SKM-1 treated with dmso at 0.1 percent for 144 hours (cell line): ENCODE results near the gene GALNT1.

Source experiments
- DNase-seq: peaks from one replicate; lab custom pipeline; 2025; ENCODE audit not compliant: unreplicated experiment; lab: John Stamatoyannopoulos, UW

GALNT1 gene

DNA sequence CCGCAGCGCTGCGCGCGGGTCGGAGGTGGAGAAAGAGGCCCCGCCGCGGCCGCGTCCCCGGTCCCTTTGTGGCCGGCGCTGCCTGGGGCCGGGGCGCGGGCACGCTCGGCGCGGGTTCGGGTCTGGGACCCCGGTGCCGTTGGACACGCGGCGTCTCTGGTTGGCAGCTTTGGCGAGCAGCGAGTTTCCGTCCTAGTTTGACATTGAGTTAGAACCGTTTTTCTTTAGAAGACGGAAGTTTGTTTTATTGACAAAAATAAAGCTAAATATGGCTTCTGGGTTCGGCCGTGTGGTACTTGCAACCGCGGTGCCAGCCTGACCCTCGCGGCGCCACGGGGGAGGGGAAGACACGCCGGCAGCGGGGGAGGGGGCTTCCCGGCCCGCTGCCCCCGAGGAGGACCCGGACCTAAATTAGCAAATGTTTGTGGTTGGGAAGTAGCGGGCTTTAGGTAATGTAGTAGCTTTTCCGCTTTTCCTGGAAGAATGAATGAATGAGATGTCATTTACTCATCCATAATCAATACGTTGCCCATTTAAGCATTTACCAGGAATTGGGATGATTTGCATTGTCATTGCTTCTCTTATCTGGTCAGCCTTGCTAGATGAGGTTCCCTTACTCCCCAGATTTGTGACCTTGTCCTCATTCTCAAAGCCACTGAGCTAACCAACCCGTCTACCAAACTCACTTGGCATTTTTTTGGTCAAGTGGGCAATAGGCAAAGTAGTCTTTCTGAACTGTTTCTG is 530 bp downstream of the GALNT1 start:
- peak; percentile 16 for DNase-seq

- no peak for DNase-seq
These were observed 1.5 kb downstream of the GALNT1 start for GRCh38 chr18:35582899-35583558.

GRCh38 chr18:35584735-35585134 is 3.2 kb downstream of the GALNT1 start:
- no peak for DNase-seq

DNA sequence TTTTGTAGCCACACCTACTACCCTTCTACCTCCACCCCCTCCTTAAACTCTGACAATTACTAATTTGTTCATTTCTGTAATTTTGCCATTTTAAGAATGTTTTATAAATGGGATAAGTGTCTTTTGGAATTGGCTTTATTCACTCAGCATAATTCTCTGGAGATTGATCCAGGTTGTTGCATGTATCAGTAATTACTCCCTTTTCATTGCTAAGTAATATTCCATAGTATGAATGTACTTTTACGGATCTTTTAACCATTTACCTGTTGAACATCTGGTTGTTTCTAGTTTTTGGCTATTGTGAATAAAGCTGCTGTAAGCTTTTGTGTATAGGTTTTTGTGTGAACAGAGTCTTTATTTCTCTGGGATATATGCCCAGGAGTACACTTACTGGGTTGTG is 4.1 kb downstream of the GALNT1 start:
- no peak for DNase-seq

DNA sequence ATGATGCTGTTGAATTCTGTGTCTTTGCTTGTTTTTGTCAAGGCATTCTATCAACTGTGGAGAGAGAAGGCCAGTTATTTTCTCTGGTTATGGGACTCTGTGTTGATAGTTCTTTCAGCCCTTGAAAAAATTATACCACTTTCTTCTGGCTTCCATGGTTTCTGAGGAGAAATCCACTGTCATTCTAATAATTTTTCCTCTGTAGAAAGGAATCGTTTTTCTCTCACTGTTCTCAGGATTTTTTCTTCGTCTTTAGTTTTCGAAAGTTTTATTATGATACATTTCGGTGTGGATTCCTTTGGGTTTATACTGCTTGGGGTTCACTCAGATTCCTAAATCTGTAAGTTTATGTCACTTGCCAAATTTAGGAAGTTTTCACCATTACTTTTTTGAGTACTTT is 6.6 kb downstream of the GALNT1 start:
- no peak for DNase-seq

GRCh38 chr18:35588995-35589394 is 7.5 kb downstream of the GALNT1 start:
- DNase-seq, result no peak

DNA sequence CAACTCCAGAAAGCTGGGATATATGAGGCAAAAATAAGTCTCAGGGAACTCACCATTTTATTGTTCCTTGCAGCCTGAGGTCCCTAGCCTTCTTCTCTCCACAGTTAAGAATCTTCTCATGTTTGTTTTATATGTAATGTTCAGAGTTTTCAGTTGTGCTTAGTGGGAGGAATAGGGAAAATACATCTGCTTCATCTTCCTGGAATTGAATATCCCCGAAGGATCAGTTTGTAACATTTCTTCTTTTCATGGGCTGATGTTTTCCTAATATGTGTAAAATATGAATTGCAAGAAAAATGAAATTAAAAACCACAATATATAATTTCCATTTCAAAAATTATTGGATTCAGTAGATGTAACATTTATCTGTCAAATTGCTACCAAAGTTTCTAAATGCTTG is 8.0 kb downstream of the GALNT1 start:
- no peak for DNase-seq

- DNase-seq, result no peak
These were observed 9.4 kb downstream of the GALNT1 start for GRCh38 chr18:35590935-35591334.

DNA sequence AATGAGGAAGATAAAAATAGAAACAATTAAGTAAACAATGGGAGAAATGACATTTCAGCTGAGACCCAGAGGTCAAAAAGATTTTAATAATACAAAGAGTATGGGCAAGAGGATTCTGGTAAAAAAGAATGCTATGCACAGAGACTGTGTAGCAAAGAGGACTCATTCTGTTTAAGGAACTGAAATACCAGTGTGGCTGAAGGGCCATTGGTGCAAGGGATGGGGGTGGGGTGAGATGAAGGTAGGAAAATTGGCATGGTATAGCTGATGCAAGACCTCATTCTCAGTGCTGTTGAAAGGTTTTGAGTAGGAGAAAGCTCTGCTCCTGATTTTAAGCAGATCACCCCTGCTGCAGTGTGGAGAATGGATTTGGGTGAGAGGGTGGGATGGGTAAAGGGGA is 10.8 kb downstream of the GALNT1 start:
- peak; percentile 73 for DNase-seq

- no peak for DNase-seq
These were observed 12.3 kb downstream of the GALNT1 start for GRCh38 chr18:35593859-35594258.

DNA sequence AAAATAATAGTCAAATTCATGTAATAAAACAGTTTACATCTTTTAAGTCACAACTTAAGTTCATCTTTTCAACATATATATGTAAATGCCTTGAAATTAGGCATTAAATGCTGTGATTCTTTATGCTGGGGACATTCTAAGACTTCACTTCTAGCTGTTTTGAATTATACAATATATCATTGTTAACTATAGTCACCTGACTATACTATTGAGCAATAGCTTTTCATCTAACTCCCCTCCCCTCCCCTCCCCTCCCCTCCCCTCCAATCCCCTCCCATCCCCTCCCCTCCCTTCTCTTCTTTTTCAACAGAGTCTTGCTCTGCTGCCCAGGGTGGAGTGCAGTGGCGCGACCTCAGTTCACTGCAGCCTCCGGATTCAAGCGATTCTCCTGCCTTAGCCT is 16.2 kb downstream of the GALNT1 start:
- DNase-seq, result no peak

DNA sequence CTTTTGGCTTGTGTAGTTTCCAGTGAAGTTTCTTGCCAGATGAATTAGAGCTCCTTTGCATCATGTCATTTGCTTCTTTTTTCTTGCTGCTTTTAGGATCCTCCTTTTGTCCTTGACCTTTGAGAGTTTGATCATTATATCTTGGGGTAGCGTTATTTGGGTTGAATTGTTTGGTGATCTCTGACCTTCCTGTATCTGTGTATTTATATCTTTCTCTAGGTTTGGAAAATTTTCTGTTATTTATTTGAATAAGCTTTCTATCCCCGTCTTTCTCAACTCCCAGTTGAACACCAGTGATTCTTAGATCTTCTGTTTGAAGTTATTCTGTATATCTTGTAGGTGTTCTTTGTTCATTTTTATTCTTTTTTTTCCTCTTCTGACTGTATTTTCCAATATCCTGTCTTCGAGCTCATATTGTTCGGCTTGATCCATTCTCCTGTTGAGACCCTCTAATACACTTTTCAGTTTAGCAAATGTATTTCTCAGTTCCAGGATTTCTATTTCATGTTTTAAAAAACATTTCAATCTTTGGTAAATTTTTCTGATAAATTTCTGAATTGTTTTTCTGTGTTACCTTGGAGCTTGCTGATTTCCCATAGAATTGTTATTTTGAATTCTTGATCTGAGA is 20.8 kb downstream of the GALNT1 start:
- DNase-seq, result no peak

DNA sequence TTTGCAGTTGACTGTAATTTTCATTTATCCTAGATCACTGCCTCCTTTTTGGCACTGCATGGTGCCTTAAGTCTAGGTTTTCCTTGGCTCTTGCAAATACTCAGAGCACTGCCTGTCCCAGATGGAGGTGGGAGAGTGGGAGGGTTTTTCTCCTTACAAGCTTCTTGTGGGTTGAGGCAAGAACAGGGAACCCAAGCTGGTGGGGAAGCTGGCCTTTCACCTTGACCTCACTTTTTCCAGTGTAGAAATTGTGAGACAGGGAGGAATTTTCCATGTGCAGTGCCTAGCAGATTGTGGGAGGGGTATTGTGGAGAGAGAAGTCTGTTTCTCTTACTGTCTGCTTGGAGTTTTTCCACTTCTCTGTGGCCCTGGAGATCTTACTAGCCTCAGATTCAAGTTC is 21.5 kb downstream of the GALNT1 start:
- DNase-seq, result no peak

DNA sequence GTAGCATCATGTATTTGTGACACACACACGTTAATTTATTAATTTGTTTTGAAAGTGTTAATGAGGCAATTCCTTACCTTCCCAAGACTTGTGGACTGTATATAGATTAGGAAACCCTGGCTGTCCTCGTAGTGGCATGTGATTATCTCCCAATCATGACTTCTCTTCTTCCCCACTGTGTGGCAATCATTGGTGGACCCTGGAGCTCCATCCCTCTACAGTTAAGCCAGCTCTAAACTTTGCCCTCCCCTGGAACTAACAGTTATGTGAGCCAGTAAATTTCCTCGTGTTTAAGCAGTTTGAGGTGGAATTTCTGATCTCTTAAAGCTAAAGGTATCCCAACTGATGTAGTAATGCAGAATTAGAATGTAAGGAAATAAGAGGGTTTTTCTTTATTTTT is 22.0 kb downstream of the GALNT1 start:
- DNase-seq, result no peak

GRCh38 chr18:35604369-35604768 is 22.8 kb downstream of the GALNT1 start:
- DNase-seq, result no peak

DNA sequence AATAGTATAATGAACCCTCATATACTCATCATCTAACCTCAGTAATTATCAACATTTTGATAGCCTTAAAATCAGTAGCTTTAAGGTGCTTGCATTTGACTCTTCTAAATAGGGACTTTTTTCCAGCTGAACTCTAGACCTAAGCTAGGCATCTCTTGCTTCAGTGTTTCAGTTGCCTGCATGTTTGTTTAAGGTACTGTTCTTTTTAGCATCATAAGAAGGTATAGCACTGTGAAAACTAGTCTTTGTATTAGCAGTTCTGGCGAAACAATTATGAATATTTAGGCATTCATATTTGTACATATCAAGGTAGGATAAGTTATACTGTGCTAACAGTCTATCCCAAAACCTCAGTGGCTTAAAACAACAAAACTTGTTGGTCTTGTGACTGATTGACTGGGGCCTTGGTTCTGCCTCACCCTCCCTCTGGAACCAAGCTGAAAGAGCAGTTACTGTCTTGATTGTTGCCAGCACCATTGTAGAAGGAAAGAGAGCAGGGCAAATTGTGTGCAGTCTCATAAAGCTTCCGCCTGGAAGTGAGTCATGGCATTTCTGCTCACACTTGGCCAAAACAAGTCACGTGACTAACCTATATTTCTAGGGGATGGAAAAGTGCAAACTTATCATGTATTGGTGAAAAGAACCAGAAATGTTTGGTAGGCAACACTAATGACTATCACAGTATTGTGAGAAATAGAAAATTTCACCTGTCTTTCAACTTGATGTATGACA is 24.3 kb downstream of the GALNT1 start:
- no peak for DNase-seq

DNA sequence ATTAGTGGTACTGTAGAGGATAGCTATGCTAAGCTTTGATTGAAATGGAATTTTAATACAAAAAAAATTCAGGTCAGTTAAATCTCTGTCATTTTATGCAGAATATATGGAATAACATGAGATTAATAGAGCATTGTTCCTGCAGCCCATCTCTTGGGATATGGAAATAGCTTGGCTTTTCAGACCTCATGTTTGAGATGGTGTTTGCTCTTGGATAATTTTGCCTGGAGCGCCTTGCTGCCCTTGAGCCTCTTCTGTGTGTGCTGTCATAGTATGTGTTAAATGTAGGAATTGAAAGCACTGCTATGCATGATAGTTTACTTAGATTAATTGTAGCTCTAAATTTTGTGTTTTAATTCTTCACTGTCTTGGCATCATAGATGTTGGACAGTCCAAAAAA is 27.7 kb downstream of the GALNT1 start:
- no peak for DNase-seq

GRCh38 chr18:35610089-35610488 is 28.5 kb downstream of the GALNT1 start:
- DNase-seq, result no peak

DNA sequence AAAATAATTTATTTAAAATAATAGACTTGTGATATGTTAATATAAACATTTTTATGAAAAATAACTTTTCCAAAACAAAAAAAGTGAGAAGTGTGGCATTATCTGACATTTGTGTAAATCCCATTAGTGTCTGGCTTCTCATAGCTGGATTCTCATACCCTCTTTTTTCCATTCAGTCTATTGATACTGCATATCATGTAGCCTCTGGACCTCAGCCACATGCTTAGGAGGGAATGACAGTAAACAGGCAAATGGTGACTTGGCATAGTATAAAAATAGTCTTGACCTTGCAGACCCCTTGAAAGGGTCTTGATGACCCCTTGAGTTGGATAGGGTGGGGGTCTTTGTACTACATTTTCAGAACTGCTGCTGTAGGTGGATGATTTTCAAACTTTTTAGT is 29.2 kb downstream of the GALNT1 start:
- DNase-seq, result no peak

DNA sequence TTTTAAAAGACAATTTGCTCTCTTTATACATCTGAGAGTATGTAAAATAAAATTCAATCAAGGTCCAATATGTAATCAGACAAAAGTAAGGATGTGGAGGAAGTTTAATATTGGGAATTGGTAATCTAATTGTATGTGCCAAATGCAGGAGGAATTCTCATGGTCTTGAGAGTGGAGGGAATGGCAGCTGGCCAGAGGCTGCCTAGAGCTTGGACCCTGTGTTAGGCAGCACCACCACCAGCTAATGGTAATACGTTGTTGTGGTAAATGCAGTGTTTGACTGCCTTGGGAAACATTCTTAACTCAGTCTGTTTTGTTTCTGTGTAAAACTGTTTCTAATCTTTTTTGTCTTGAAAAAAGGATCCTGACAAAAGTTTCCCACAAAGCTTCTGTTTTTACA is 30.0 kb downstream of the GALNT1 start:
- DNase-seq, result no peak

DNA sequence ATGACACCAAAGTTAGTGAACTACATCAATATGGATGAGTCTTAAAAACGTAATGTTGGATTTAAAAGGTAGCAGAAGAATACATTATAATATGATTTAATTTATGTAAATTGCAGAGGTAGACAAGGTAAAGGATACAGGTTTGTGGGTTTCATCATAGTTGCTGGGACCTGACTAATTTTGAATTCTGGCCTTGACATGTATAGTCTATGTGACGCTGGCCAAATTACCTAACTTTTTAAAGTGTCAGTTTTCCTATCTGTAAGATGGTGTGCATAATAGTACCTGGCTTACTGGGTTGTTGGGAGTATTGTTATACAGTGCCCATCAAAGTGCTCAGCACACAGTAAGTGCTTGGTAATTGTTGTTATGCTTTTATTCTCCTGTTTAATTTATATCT is 34.5 kb downstream of the GALNT1 start:
- no peak for DNase-seq
